Dermis blood vessel endothelial cell (primary cell): ENCODE measurements around the gene FREM2. TPM values are rescaled to one million over a fixed set of nuclear protein-coding genes. Genes with fewer than 3 reads are reported as not detected.

Source experiments
- DNase-seq: peaks from one replicate; pipeline ENCODE4 v3.0.0; 2010
- total RNA-seq: library from RNA; depleted of rRNA; stranded (reverse); fragments of >200 nt; gene quantifications from 2 replicates; pipeline ENCODE4 v1.2.3, GENCODE V29; 2014

Gene FREM2
- total RNA-seq, 1 donor from 2014 or later, result under 0.01 TPM

DNA sequence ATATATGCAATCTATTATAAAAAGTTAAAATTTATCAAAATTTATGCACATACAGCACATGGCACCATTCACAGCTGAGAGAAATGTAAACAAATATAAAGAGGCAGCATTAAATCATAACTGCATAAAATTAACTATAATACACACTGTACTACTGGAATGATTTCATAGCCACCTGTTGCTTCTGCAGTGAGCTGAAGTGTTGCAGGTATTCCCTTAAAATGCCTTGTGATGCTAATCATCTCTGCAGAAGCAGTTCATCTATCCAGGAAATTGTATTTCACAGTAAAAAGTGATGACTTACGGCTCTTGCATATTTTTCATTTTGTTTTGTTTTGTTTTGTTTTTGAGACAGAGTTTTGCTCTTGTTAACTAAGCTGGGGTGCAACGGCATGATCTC is 221.7 kb downstream of the FREM2 start:
- DNase-seq, result no peak

DNA sequence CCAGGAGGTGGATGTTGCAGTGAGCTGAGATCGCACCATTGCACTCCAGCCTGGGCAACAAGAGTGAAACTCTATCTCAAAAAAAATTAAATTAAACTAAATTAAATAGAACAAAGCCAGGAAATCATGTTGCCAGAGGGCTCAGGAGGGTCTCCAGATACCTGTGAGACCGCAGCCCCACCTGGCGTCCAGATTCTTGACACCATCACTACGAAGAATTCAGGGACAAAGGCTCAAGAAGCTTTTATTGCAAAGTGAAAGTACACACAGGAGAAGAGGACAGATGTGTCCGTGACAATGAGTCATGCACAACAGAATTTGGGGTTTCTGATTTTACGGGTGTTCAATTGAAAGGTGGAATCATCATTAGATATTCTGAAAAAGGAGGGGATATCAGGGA is 227.2 kb downstream of the FREM2 start:
- DNase-seq, result no peak

DNA sequence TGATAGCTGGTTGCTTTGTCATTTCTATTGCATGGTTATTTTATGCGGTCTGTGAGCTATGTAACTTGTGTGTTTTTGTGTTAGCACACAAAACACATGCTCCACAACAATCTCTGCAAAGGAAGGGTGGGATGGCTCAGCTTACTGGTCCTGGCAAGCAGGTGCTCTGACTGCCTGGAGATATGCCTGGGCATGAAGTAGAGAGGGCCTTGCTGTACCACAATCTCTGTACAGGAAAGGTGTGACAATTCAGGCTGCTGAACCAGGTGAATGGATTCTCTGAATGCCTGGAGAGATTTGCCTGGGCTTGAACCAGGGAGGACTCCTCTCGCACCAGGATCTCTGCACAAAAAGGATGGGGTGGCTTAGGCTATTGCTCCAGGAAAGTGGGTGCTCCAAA is 234.2 kb downstream of the FREM2 start:
- no peak for DNase-seq

DNA sequence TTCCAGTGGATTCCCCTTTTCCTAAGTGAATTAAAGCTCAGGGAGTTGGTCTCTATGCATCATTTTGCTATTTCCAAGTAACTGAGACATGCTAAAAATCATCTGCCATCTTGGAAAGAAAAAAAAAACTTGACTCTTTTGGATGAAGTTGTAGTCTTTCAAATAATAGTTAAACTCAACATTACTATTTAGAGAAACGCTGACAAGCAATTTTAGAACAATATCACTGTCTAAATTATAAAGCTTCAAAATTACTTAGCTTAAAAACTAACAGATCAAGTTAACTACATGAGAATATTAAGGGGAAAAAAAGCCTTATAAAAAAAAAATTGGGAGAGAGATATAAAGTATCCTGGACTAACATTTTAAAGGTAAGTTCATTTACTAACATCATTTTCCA is 235.3 kb downstream of the FREM2 start:
- no peak for DNase-seq

DNA sequence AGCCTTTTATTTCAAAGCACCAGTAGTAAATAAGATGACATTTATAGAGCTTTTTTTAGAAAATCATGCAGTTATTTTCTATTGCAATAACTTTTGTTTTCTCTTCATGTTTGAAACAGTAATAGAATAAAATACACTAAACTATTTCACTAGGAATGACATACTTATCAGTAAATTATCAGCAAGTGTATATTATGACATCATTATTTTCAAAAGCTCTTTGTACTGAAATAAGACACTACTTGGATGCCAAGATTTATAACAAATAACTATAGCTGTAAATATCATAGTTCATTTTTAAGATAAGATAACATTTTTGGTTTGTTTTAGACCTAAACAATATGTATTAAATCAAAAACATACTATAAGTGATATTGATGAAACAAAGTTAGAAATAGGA is 246.9 kb downstream of the FREM2 start:
- no peak for DNase-seq
